SK-N-MC (cell line): Measurements from ENCODE around the gene CST8.

ENCODE experiments used
- EZH2 ChIP-seq: fragments of 200-600 bp; sonication (generic); IDR thresholded peaks from one replicate; pipeline ENCODE4 v1.6.1; 2017; ENCODE audit warnings: antibody characterized with exemption
- POLR2AphosphoS5 ChIP-seq: IDR thresholded peaks from 2 replicates; pipeline ENCODE4 v1.6.1; 2012; ENCODE audit warnings: mild to moderate bottlenecking, low read depth, low read length, borderline replicate concordance

- no peak for TF ChIP-seq POLR2AphosphoS5
- TF ChIP-seq EZH2, result no peak
Measured at GRCh38 chr20:23542801-23543200, 51.9 kb downstream of the CST8 start.
